ENCODE results near the gene PDLIM7.
"Not testable (repeated sequence)": the region's sequence is repeated elsewhere in the genome, so short reads cannot be mapped to it uniquely, and the experiment has no call there.

Gene PDLIM7

GRCh38 chr5:177536386-177536785 is 39.0 kb upstream of the PDLIM7 start:
- H3K9me3 ChIP-seq (ENCODE audit: control insufficient read depth, low read length), result no peaks in the 10 kb centered on the region
- H3K4me2 ChIP-seq (ENCODE audit: low read length), result no peak overlapping the region
- H3K4me3 ChIP-seq (ENCODE audit: low read depth, low read length), result no peak overlapping the region
- H3K9ac ChIP-seq, result no peak overlapping the region
- peaks cover 21% of the 10 kb centered on the region for H3K79me2 ChIP-seq
- H3K4me1 ChIP-seq, result peaks cover 8% of the 10 kb centered on the region
- H3K36me3 ChIP-seq (ENCODE audit: control insufficient read depth, insufficient read depth, low read length), result no peaks in the 10 kb centered on the region
- no peak for TF ChIP-seq CTCF (IDR thresholded peaks at IDR 0.05)
- no peak overlapping the region for H3K27ac ChIP-seq
- H2AFZ ChIP-seq, result no peak overlapping the region
- no peaks in the 10 kb centered on the region for H3K27me3 ChIP-seq (ENCODE audit: control insufficient read depth, insufficient read depth, low read length)

GRCh38 chr5:177535125-177535524 is 37.7 kb upstream of the PDLIM7 start:
- H3K4me3 ChIP-seq (ENCODE audit: low read depth, low read length), result no peak overlapping the region
- no peaks in the 10 kb centered on the region for H3K27me3 ChIP-seq (ENCODE audit: control insufficient read depth, insufficient read depth, low read length)
- H3K36me3 ChIP-seq (ENCODE audit: control insufficient read depth, insufficient read depth, low read length), result no peaks in the 10 kb centered on the region
- TF ChIP-seq CTCF (IDR thresholded peaks at IDR 0.05), result no peak
- no peaks in the 10 kb centered on the region for H3K9me3 ChIP-seq (ENCODE audit: control insufficient read depth, low read length)
- no peak overlapping the region for H3K27ac ChIP-seq
- H3K4me1 ChIP-seq, result peaks cover 8% of the 10 kb centered on the region
- H3K79me2 ChIP-seq, result peaks cover 28% of the 10 kb centered on the region
- no peak overlapping the region for H3K9ac ChIP-seq
- no peak overlapping the region for H2AFZ ChIP-seq
- H3K4me2 ChIP-seq (ENCODE audit: low read length), result no peak overlapping the region

- not testable (repeated sequence) for H3K9me3 ChIP-seq (ENCODE audit: control insufficient read depth, low read length); H3K4me2 ChIP-seq (ENCODE audit: low read length); H2AFZ ChIP-seq; H3K27me3 ChIP-seq (ENCODE audit: control insufficient read depth, insufficient read depth, low read length); H3K36me3 ChIP-seq (ENCODE audit: control insufficient read depth, insufficient read depth, low read length); H3K4me1 ChIP-seq; H3K27ac ChIP-seq; H3K4me3 ChIP-seq (ENCODE audit: low read depth, low read length); H3K9ac ChIP-seq
- H3K79me2 ChIP-seq, result peaks cover 33% of the 10 kb centered on the region
These were observed 37.0 kb upstream of the PDLIM7 start for GRCh38 chr5:177534433-177534832.

- Histone ChIP-seq H3K9ac (no peak overlapping the region), H3K4me1 (peaks cover 8% of the 10 kb centered on the region), H3K27me3 (ENCODE audit: control insufficient read depth, insufficient read depth, low read length) (no peaks in the 10 kb centered on the region), H2AFZ (no peak overlapping the region), H3K79me2 (peaks cover 42% of the 10 kb centered on the region), H3K9me3 (ENCODE audit: control insufficient read depth, low read length) (no peaks in the 10 kb centered on the region), H3K4me3 (ENCODE audit: low read depth, low read length) (no peak overlapping the region), H3K27ac (no peak overlapping the region), H3K36me3 (ENCODE audit: control insufficient read depth, insufficient read depth, low read length) (no peaks in the 10 kb centered on the region), H3K4me2 (ENCODE audit: low read length) (no peak overlapping the region)
- TF ChIP-seq CTCF (IDR thresholded peaks at IDR 0.05), result no peak
These were observed 34.0 kb upstream of the PDLIM7 start for GRCh38 chr5:177531209-177531940.

GRCh38 chr5:177530638-177531037 is 33.2 kb upstream of the PDLIM7 start:
- no peak for TF ChIP-seq CTCF (IDR thresholded peaks at IDR 0.05)
- Histone ChIP-seq H2AFZ (no peak overlapping the region), H3K4me2 (ENCODE audit: low read length) (no peak overlapping the region), H3K36me3 (ENCODE audit: control insufficient read depth, insufficient read depth, low read length) (no peaks in the 10 kb centered on the region), H3K27me3 (ENCODE audit: control insufficient read depth, insufficient read depth, low read length) (no peaks in the 10 kb centered on the region), H3K79me2 (peaks cover 42% of the 10 kb centered on the region), H3K27ac (no peak overlapping the region), H3K4me3 (ENCODE audit: low read depth, low read length) (no peak overlapping the region), H3K9me3 (ENCODE audit: control insufficient read depth, low read length) (no peaks in the 10 kb centered on the region), H3K4me1 (peaks cover 8% of the 10 kb centered on the region), H3K9ac (no peak overlapping the region)
